ENCODE data around the gene NET1. TPM values are rescaled to one million over a fixed set of nuclear protein-coding genes. Genes with fewer than 3 reads are reported as not detected.

The NET1 gene
- total and polyA plus RNA-seq, 2 donors (not counting 3 experiments of a cell fraction or from before 2014, with no cell fraction given), result 14.4 to 46.3 TPM

GRCh38 chr10:5391790-5392189 lies 20.6 kb upstream of the NET1 start:
- Histone ChIP-seq H3K9me1 (replicated peaks; ENCODE audit: control insufficient read depth, extremely low read depth, insufficient read depth, low read length) (no peaks in the 10 kb centered on the region), H3K27me3 (ENCODE audit: control insufficient read depth in 2 of 2, insufficient read depth in 2 of 2, low read length in 2 of 2) (no peaks in the 10 kb centered on the region), H3K9ac (replicated peaks; ENCODE audit: extremely low read depth, insufficient read depth, low read length) (no peak overlapping the region), H3K4me3 (replicated peaks in 1 of 3; ENCODE audit: insufficient read depth in 1 of 3, low read depth in 1 of 3, low read length in 3 of 3) (no peak overlapping the region), H3K4me2 (ENCODE audit: insufficient read depth, low read length) (no peak overlapping the region), H4K20me1 (replicated peaks; ENCODE audit: control insufficient read depth, extremely low read depth, insufficient read depth, low read length) (no peaks in the 10 kb centered on the region), H3K27ac (ENCODE audit: insufficient read depth, low read depth, low read length) (no peak overlapping the region), H3K36me3 (ENCODE audit: control insufficient read depth in 2 of 2, extremely low read depth in 1 of 2, insufficient read depth in 2 of 2, low read length in 2 of 2) (no peaks in the 10 kb centered on the region), H3K4me1 (ENCODE audit: control insufficient read depth, extremely low read depth, insufficient read depth, low read length) (no peaks in the 10 kb centered on the region), H3K79me2 (ENCODE audit: control insufficient read depth, insufficient read depth, low read length) (no peaks in the 10 kb centered on the region), H3K9me3 (replicated peaks; ENCODE audit: control insufficient read depth, insufficient read depth, low read length) (no peaks in the 10 kb centered on the region), H2AFZ (ENCODE audit: low read depth, low read length) (no peak overlapping the region)
- DNase-seq (ENCODE audit: low read depth, low spot score), result no peak
- FAIRE-seq, result no peak
- dilution Hi-C loops (cut with MboI; ENCODE audit: extremely low pct_ligation_motif_present, low sequenced_read_pairs), result no loop called here
- TF ChIP-seq FOS (IDR thresholded peaks at IDR 0.05; ENCODE audit: borderline replicate concordance, insufficient read depth, low read length) (no peak), POLR2AphosphoS5 (IDR thresholded peaks at IDR 0.05; ENCODE audit: insufficient read depth, low read depth, low read length) (no peak), POLR2A (IDR thresholded peaks at IDR 0.05; ENCODE audit: low read depth, low read length) (no peak), JUN (IDR thresholded peaks at IDR 0.05; ENCODE audit: borderline replicate concordance, insufficient read depth, insufficient read length, low read depth) (no peak), GATA2 (IDR thresholded peaks at IDR 0.05; ENCODE audit: insufficient read depth, insufficient read length, low read depth, low read length) (no peak), EZH2 (IDR thresholded peaks at IDR 0.05; ENCODE audit: borderline replicate concordance, low read depth, low read length, severe bottlenecking) (no peak), MYC (IDR thresholded peaks at IDR 0.05; ENCODE audit: low read depth, low read length) (no peak)
- TF ChIP-seq, protein P1, sequence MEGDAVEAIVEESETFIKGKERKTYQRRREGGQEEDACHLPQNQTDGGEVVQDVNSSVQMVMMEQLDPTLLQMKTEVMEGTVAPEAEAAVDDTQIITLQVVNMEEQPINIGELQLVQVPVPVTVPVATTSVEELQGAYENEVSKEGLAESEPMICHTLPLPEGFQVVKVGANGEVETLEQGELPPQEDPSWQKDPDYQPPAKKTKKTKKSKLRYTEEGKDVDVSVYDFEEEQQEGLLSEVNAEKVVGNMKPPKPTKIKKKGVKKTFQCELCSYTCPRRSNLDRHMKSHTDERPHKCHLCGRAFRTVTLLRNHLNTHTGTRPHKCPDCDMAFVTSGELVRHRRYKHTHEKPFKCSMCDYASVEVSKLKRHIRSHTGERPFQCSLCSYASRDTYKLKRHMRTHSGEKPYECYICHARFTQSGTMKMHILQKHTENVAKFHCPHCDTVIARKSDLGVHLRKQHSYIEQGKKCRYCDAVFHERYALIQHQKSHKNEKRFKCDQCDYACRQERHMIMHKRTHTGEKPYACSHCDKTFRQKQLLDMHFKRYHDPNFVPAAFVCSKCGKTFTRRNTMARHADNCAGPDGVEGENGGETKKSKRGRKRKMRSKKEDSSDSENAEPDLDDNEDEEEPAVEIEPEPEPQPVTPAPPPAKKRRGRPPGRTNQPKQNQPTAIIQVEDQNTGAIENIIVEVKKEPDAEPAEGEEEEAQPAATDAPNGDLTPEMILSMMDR (IDR thresholded peaks at IDR 0.05; ENCODE audit: extremely low read depth in 1 of 2, insufficient read depth in 1 of 2, low read depth in 1 of 2, low read length in 2 of 2), result no peak
- TF ChIP-seq, protein P2, sequence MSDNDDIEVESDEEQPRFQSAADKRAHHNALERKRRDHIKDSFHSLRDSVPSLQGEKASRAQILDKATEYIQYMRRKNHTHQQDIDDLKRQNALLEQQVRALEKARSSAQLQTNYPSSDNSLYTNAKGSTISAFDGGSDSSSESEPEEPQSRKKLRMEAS (IDR thresholded peaks at IDR 0.05; ENCODE audit: insufficient read depth, insufficient read length), result no peak
- ChIA-PET CTCF (interaction anchor here (1.6 kb wide), 1 partner anchor 12 kb away, joined by 7 read pairs; no protein-coding TSS in a partner anchor), POLR2A (no interaction called here)
- intact Hi-C loops (cut with micrococcal nuclease), result no loop called here
- BruUV-seq (replicated peaks), result no TSS peak
